GM21723 (cell line): ENCODE results near the gene NEMP1.
"Not testable (repeated sequence)": the region's sequence is repeated elsewhere in the genome, so short reads cannot be mapped to it uniquely, and the experiment has no call there.

ENCODE experiments used
- ATAC-seq: cut with Tn5 transposase; IDR thresholded peaks from one replicate; pipeline ENCODE4 v1.9.1; 2021; ENCODE audit warnings: mild to moderate bottlenecking, moderate library complexity; ENCODE audit not compliant: unreplicated experiment

Gene NEMP1

GRCh38 chr12:57063991-57064685, 14.5 kb downstream of the NEMP1 start:
- peak; percentile 90 for ATAC-seq

- no peak for ATAC-seq
Measured at GRCh38 chr12:57058454-57058853, 20.1 kb downstream of the NEMP1 start.

- no peak for ATAC-seq
Measured at GRCh38 chr12:57057067-57057751, 21.4 kb downstream of the NEMP1 start.

- no peak for ATAC-seq
Measured at GRCh38 chr12:57055824-57056223, 22.8 kb downstream of the NEMP1 start.

GRCh38 chr12:57053901-57054300, 24.7 kb downstream of the NEMP1 start:
- ATAC-seq: not testable (repeated sequence)

GRCh38 chr12:57053146-57053545, 25.4 kb downstream of the NEMP1 start:
- ATAC-seq: not testable (repeated sequence)

- ATAC-seq: no peak
Measured at GRCh38 chr12:57051011-57051410, 27.6 kb downstream of the NEMP1 start.

- ATAC-seq: no peak
Measured at GRCh38 chr12:57049890-57050289, 28.7 kb downstream of the NEMP1 start, which contains the start of gene MYO1A. MYO1A (minus strand) TSS chr12:57050129; CDS start chr12:57048323, 1,806 bp downstream.

GRCh38 chr12:57049119-57049446, 29.5 kb downstream of the NEMP1 start:
- no peak for ATAC-seq

- no peak for ATAC-seq
Measured at GRCh38 chr12:57048423-57049118, 30.0 kb downstream of the NEMP1 start.

- no peak for ATAC-seq
Measured at GRCh38 chr12:57047981-57048380, 30.6 kb downstream of the NEMP1 start.

- ATAC-seq: no peak
Measured at GRCh38 chr12:57046947-57047890, 31.4 kb downstream of the NEMP1 start.

GRCh38 chr12:57046086-57046791, 32.4 kb downstream of the NEMP1 start:
- no peak for ATAC-seq

GRCh38 chr12:57044889-57045288, 33.7 kb downstream of the NEMP1 start:
- no peak for ATAC-seq

- no peak for ATAC-seq
Measured at GRCh38 chr12:57044468-57044867, 34.1 kb downstream of the NEMP1 start.

GRCh38 chr12:57042695-57043094, 35.9 kb downstream of the NEMP1 start:
- no peak for ATAC-seq

- no peak for ATAC-seq
Measured at GRCh38 chr12:57040750-57041149, 37.8 kb downstream of the NEMP1 start.

GRCh38 chr12:57040211-57040610, 38.4 kb downstream of the NEMP1 start:
- no peak for ATAC-seq

- no peak for ATAC-seq
Measured at GRCh38 chr12:57039016-57039798, 39.4 kb downstream of the NEMP1 start.
